H1 (cell line): Measurements from ENCODE around the gene ZNF106. TPM values are rescaled to one million over a fixed set of nuclear protein-coding genes. Genes with fewer than 3 reads are reported as not detected.

Experiments used
- KDM5A ChIP-seq: fragments of 200-600 bp; IDR thresholded peaks from 2 replicates; pipeline ENCODE4 v1.7.1; 2012; ENCODE audit warnings: mild to moderate bottlenecking, low read length, inconsistent platforms, mixed read lengths
- polyA plus RNA-seq, 7 experiments: library from polyadenylated mRNA; depleted of rRNA in 3 of 7; stranded (reverse) in 5 of 7; unstranded in 2 of 7; fragments of >200 nt in 5 of 7; fragments of 200-250 nt in 2 of 7; gene quantifications; 1 replicate in 5 of 7; 2 replicates in 1 of 7; 4 replicates in 1 of 7; pipeline versions ENCODE4 v1.2.1 to v1.2.3, GENCODE V29; 2011 to 2013; ENCODE audit warnings: missing spikeins in 2 of 7, mixed read lengths in 2 of 7
- total RNA-seq: library from RNA; stranded (reverse); fragmentation: NEBNext Ultra II Directional; extraction: Animal tissue kit (Norgen Biotek cat#: 25700); gene quantifications from 2 replicates; pipeline ENCODE4 v1.2.1, GENCODE V29; 2021

The ZNF106 gene
- total and polyA plus RNA-seq, 2 of the 8 experiments (the other 6 are each of a cell fraction or from before 2014, with no cell fraction given), result 18.2 to 62.0 TPM

GRCh38 chr15:42445551-42445950, 45.4 kb downstream of the ZNF106 start (continued):
- no peak for TF ChIP-seq KDM5A
- TF ChIP-seq, all 59 proteins: peak for 0
